Loucy (cell line): Measurements from ENCODE around the gene TRAPPC12.

Experiments
- CTCF ChIP-seq: fragments of 200-600 bp; sonication (generic); conservative IDR thresholded peaks from 2 replicates; pipeline ENCODE4 v1.5.1; 2014; ENCODE audit warnings: mild to moderate bottlenecking, antibody characterized with exemption, low read length
- EZH2phosphoT487 ChIP-seq: fragments of 200-600 bp; IDR thresholded peaks from 2 replicates; pipeline ENCODE4 v1.6.1; 2018; ENCODE audit warnings: antibody characterized with exemption, mild to moderate bottlenecking, moderate library complexity, borderline replicate concordance

- TF ChIP-seq CTCF (no peak), EZH2phosphoT487 (no peak)
These were observed 20.3 kb downstream of the TRAPPC12 start for GRCh38 chr2:3399829-3400228.
